Keratinocyte (primary cell): ENCODE results near the gene OTOS. TPM values are rescaled to one million over a fixed set of nuclear protein-coding genes. Genes with fewer than 3 reads are reported as not detected.

Experiments used
- DNase-seq: peaks from one replicate; pipeline ENCODE4 v3.0.0-alpha.2; 2011; ENCODE audit warnings: low read depth, missing footprints, low spot score
- FAIRE-seq: peaks from 2 replicates; lab custom pipeline; 2011; peaks lifted over from hg19 to GRCh38; lab: Jason Lieb, UNC
- H2AFZ ChIP-seq: 2 replicates; pipeline ENCODE4 v1.6.0; 2012; ENCODE audit warnings: low read length, control low read depth, inconsistent platforms; ENCODE audit not compliant: control insufficient read depth
- H3K27ac ChIP-seq: 2 replicates; pipeline ENCODE4 v1.5.1; 2011; ENCODE audit warnings: low read length; ENCODE audit not compliant: control insufficient read depth, insufficient read depth
- H3K27me3 ChIP-seq: 3 replicates; pipeline ENCODE4 v1.6.0; 2011; ENCODE audit warnings: low read length; ENCODE audit not compliant: control insufficient read depth, insufficient read depth; ENCODE audit errors: extremely low read depth
- H3K36me3 ChIP-seq, 2 experiments: 2 replicates in 1 of 2; 3 replicates in 1 of 2; pipeline ENCODE4 v1.5.1; 2011; ENCODE audit warnings: low read length in 2 of 2, mild to moderate bottlenecking in 1 of 2; ENCODE audit not compliant: control insufficient read depth in 2 of 2, insufficient read depth in 2 of 2; ENCODE audit errors: extremely low read depth in 1 of 2
- H3K4me1 ChIP-seq: 3 replicates; pipeline ENCODE4 v1.5.1; 2011; ENCODE audit warnings: low read length; ENCODE audit not compliant: control insufficient read depth, insufficient read depth; ENCODE audit errors: extremely low read depth
- H3K4me2 ChIP-seq: 3 replicates; pipeline ENCODE4 v1.6.0; 2011; ENCODE audit warnings: low read depth, low read length; ENCODE audit not compliant: control insufficient read depth, insufficient read depth; ENCODE audit errors: extremely low read depth
- H3K4me3 ChIP-seq, 3 experiments: fragments of 200-600 bp in 1 of 3; sonication (generic) in 1 of 3; 2 replicates in 2 of 3; 3 replicates in 1 of 3; pipeline ENCODE4 v1.5.1; 2011 to 2016; ENCODE audit warnings: low read length in 3 of 3, mild to moderate bottlenecking in 3 of 3, control low read depth in 2 of 3, inconsistent platforms in 1 of 3, low read depth in 1 of 3, mixed read lengths in 1 of 3, mixed run types in 1 of 3, moderate library complexity in 1 of 3; ENCODE audit not compliant: control insufficient read depth in 2 of 3, insufficient read depth in 2 of 3; ENCODE audit errors: extremely low read depth in 1 of 3
- H3K79me2 ChIP-seq: 2 replicates; pipeline ENCODE4 v1.6.0; 2012; ENCODE audit warnings: low read length; ENCODE audit not compliant: control insufficient read depth, insufficient read depth
- H3K9ac ChIP-seq: 3 replicates; pipeline ENCODE4 v1.6.0; 2011; ENCODE audit warnings: low read length; ENCODE audit not compliant: control insufficient read depth, insufficient read depth; ENCODE audit errors: extremely low read depth
- H3K9me1 ChIP-seq: 3 replicates; pipeline ENCODE4 v1.6.0; 2011; ENCODE audit warnings: low read length; ENCODE audit not compliant: control insufficient read depth, insufficient read depth; ENCODE audit errors: extremely low read depth
- H3K9me3 ChIP-seq: 2 replicates; pipeline ENCODE4 v1.5.1; 2012; ENCODE audit warnings: low read depth, low read length; ENCODE audit not compliant: control insufficient read depth
- H4K20me1 ChIP-seq: 3 replicates; pipeline ENCODE4 v1.6.0; 2011; ENCODE audit warnings: low read length; ENCODE audit not compliant: control insufficient read depth, insufficient read depth; ENCODE audit errors: extremely low read depth
- EZH2 ChIP-seq: IDR thresholded peaks from one replicate; pipeline ENCODE4 v1.6.1; 2012; ENCODE audit warnings: inconsistent platforms, mild to moderate bottlenecking, low read length, moderate library complexity
- dilution Hi-C: fragments of 300-500 bp; cut with MboI; formaldehyde crosslinking; loops from one replicate; pipeline ENCODE4 v1.7.0; 2020; ENCODE audit warnings: low sequenced_read_pairs; ENCODE audit not compliant: extremely low pct_ligation_motif_present
- polyA plus RNA-seq, 5 experiments: library from polyadenylated mRNA; depleted of rRNA in 3 of 5; stranded (reverse) in 3 of 5; stranded (forward) in 1 of 5; unstranded in 1 of 5; fragments of >200 nt; gene quantifications; 1 replicate in 1 of 5; 2 replicates in 3 of 5; 3 replicates in 1 of 5; pipeline versions ENCODE4 v1.2.1 to v1.2.3, GENCODE V29; 2011 to 2012; ENCODE audit warnings: missing spikeins in 2 of 5, low read depth in 1 of 5, low replicate concordance in 1 of 5
- TF ChIP-seq, protein P1 (sequence below), 3 experiments: IDR thresholded peaks in 1 of 3; conservative IDR thresholded peaks in 1 of 3; optimal IDR thresholded peaks in 1 of 3; 2 replicates in 2 of 3; 3 replicates in 1 of 3; pipeline versions ENCODE3 to v1.5.1; 2011; ENCODE audit warnings: low read length in 3 of 3, mild to moderate bottlenecking in 3 of 3, moderate library complexity in 2 of 3, control low read depth in 1 of 3, inconsistent platforms in 1 of 3; ENCODE audit not compliant: insufficient read depth in 2 of 3; ENCODE audit errors: extremely low read depth in 1 of 3

The OTOS gene
- polyA plus RNA-seq, 1 donor (not counting 4 experiments of a cell fraction or from before 2014, with no cell fraction given) = not detected

DNA sequence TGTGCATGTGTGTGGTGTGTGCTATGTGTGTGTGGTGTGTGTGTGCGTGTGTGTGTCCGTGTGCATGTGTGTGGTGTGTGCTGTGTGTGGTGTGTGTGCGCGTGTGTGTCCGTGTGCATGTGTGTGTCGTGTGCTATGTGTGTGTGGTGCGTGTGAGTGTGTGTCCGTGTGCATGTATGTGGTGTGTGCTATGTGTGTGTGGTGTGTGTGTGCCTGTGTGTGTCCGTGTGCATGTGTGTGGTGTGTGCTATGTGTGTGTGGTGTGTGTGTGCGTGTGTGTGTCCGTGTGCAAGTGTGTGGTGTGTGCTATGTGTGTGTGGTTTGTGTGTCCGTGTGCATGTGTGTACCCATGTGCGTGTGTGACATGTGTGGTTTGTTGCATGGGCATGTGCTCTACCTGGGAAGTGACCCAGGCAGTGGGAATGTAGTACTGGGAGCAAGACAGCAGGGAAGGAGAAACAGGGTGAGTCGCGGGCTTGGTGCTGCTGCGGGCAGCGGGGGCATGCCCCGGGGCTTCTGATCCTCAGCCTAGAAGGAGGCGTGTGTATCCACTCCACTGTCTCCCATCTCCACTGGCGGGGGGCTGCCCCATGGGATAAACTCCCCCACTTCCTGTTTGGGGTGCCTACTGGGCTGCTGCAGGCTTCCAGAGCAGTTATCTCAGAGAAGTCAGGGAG lies 7.6 kb upstream of the OTOS start:
- H3K9me1 ChIP-seq = no peaks in the 10 kb centered on the region
- TF ChIP-seq, protein P1, sequence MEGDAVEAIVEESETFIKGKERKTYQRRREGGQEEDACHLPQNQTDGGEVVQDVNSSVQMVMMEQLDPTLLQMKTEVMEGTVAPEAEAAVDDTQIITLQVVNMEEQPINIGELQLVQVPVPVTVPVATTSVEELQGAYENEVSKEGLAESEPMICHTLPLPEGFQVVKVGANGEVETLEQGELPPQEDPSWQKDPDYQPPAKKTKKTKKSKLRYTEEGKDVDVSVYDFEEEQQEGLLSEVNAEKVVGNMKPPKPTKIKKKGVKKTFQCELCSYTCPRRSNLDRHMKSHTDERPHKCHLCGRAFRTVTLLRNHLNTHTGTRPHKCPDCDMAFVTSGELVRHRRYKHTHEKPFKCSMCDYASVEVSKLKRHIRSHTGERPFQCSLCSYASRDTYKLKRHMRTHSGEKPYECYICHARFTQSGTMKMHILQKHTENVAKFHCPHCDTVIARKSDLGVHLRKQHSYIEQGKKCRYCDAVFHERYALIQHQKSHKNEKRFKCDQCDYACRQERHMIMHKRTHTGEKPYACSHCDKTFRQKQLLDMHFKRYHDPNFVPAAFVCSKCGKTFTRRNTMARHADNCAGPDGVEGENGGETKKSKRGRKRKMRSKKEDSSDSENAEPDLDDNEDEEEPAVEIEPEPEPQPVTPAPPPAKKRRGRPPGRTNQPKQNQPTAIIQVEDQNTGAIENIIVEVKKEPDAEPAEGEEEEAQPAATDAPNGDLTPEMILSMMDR (optimal IDR thresholded peaks at IDR 0.05 in 1 of 3, IDR thresholded peaks at IDR 0.05 in 1 of 3, conservative IDR thresholded peaks at IDR 0.05 in 1 of 3; ENCODE audit: extremely low read depth in 1 of 3, insufficient read depth in 2 of 3, low read length in 3 of 3) = no peak
- no peak for TF ChIP-seq EZH2
- DNase-seq = no peak
- H3K27me3 ChIP-seq = peaks cover 18% of the 10 kb centered on the region
- no peak for FAIRE-seq
- H3K4me3 ChIP-seq = no peak overlapping the region
- no peak overlapping the region for H3K9ac ChIP-seq
- H3K9me3 ChIP-seq = no peaks in the 10 kb centered on the region
- H3K27ac ChIP-seq = no peak overlapping the region
- no peak overlapping the region for H3K4me2 ChIP-seq
- no peaks in the 10 kb centered on the region for H4K20me1 ChIP-seq
- H3K79me2 ChIP-seq = no peaks in the 10 kb centered on the region
- H2AFZ ChIP-seq = no peak overlapping the region
- no peaks in the 10 kb centered on the region for H3K36me3 ChIP-seq
- dilution Hi-C loops = no loop called here
- no peaks in the 10 kb centered on the region for H3K4me1 ChIP-seq

DNA sequence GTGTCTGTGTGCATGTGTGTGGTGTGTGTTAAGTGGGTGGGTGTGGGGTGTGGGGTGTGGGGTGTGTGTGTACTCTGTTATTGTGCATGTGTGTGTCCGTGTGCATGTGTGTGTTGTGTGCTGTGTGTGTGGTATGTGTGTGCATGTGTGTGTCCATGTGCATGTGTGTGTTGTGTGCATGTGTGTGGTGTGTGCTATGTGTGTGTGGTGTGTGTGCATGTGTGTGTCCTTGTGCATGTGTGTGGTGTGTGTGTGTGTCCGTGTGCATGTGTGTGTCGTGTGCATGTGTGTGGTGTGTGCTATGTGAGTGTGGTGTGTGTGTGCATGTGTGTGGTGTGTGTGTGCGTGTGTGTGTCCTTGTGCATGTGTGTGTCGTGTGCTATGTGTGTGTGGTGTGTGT lies 6.9 kb upstream of the OTOS start:
- FAIRE-seq (no peak), DNase-seq (no peak)
- H3K79me2 ChIP-seq = no peaks in the 10 kb centered on the region
- H3K9me3 ChIP-seq = no peaks in the 10 kb centered on the region
- no peaks in the 10 kb centered on the region for H3K36me3 ChIP-seq
- no peak overlapping the region for H3K4me3 ChIP-seq
- no peak for TF ChIP-seq EZH2
- TF ChIP-seq, protein P1 (optimal IDR thresholded peaks at IDR 0.05 in 1 of 3, IDR thresholded peaks at IDR 0.05 in 1 of 3, conservative IDR thresholded peaks at IDR 0.05 in 1 of 3; ENCODE audit: extremely low read depth in 1 of 3, insufficient read depth in 2 of 3, low read length in 3 of 3) = no peak
- no peaks in the 10 kb centered on the region for H3K9me1 ChIP-seq
- no peak overlapping the region for H2AFZ ChIP-seq
- no peak overlapping the region for H3K4me2 ChIP-seq
- H3K4me1 ChIP-seq = no peaks in the 10 kb centered on the region
- H4K20me1 ChIP-seq = no peaks in the 10 kb centered on the region
- no peak overlapping the region for H3K9ac ChIP-seq
- H3K27me3 ChIP-seq = peaks cover 16% of the 10 kb centered on the region
- dilution Hi-C loops = no loop called here
- H3K27ac ChIP-seq = no peak overlapping the region
